ENCODE results near the gene ALDH1A2. TPM values are rescaled to one million over a fixed set of nuclear protein-coding genes. Genes with fewer than 3 reads are reported as not detected.
A peak's percentile ranks its signal among the peaks of the same experiment; 100 is the strongest.
"Not testable (repeated sequence)": the region's sequence is repeated elsewhere in the genome, so short reads cannot be mapped to it uniquely, and the experiment has no call there.

The ALDH1A2 gene
- polyA plus RNA-seq, 4 donors = 0.45 to 2.5 (median 0.97) TPM; not detected in 1

DNA sequence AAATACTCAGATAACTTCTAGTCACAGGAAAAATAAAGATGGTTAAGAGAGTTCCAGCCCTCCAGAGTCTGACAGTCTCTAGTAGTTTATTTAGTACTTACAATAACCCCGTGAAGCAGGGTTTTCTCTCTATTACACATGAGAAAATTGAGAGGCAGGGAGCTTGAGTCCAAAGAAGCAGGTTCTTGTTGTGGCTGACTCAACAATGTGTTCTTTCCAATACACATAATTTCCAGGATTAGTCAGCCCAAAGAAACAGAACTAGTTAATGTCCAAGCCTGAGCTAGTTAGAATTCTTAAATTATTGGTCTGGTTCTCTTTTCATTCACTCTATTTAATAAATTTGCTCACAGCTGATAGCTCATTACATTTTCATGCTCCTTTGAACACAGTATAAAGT, 49.9 kb downstream of the ALDH1A2 start:
- no peaks in the 10 kb centered on the region for H3K4me1 ChIP-seq (ENCODE audit: control insufficient read depth in 3 of 3, insufficient read depth in 2 of 3, low read depth in 1 of 3, low read length in 2 of 3)
- no peak overlapping the region for H3K27ac ChIP-seq (ENCODE audit: low read depth in 1 of 3, low read length in 2 of 3)
- no peaks in the 10 kb centered on the region for H3K9me3 ChIP-seq (ENCODE audit: control insufficient read depth in 2 of 2, insufficient read depth in 1 of 2, low read depth in 1 of 2, low read length in 1 of 2)
- FAIRE-seq = no peak
- 72 to 83% (median 82%) methylated on average over 1 of the region's 1 CpG for WGBS, 3 donors
- H3K27me3 ChIP-seq (ENCODE audit: control insufficient read depth in 3 of 3, insufficient read depth in 3 of 3, low read length in 3 of 3) = peaks cover 0 to 4% (median 0%) of the 10 kb centered on the region in 3 donors
- H3K4me3 ChIP-seq (ENCODE audit: low read depth in 1 of 3, low read length in 3 of 3) = no peak overlapping the region
- H3K36me3 ChIP-seq (ENCODE audit: control insufficient read depth in 3 of 3, insufficient read depth in 2 of 3, low read depth in 1 of 3, low read length in 3 of 3) = no peaks in the 10 kb centered on the region
- no peak for DNase-seq

DNA sequence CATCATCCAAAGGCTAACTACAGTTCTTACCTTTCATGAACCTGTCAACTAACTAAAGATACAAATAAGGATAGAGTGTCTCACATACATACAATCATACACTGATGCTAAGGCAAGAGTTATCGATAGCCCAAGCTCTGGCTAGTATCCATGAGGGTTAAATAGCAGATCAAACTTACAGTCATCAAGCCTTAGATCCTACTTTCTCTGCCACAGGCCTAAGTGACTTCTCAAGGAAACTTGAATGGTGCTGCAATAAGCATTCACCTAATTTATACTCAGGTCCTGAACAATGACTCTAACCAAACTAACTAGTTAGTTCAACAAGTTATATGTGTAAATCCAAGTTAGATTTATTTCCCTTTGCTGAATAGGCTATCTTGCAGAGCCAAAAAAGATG, 51.0 kb downstream of the ALDH1A2 start:
- H3K27ac ChIP-seq (ENCODE audit: low read depth in 1 of 3, low read length in 2 of 3) = no peak overlapping the region
- no peak for FAIRE-seq
- DNase-seq = no peak
- H3K27me3 ChIP-seq (ENCODE audit: control insufficient read depth in 3 of 3, insufficient read depth in 3 of 3, low read length in 3 of 3) = peaks cover 0 to 4% (median 0%) of the 10 kb centered on the region in 3 donors
- H3K4me1 ChIP-seq (ENCODE audit: control insufficient read depth in 3 of 3, insufficient read depth in 2 of 3, low read depth in 1 of 3, low read length in 2 of 3) = no peaks in the 10 kb centered on the region
- H3K4me3 ChIP-seq (ENCODE audit: low read depth in 1 of 3, low read length in 3 of 3) = no peak overlapping the region
- 86 to 98% (median 90%) methylated on average over 1 of the region's 1 CpG for WGBS, 3 donors
- H3K9me3 ChIP-seq (ENCODE audit: control insufficient read depth in 2 of 2, insufficient read depth in 1 of 2, low read depth in 1 of 2, low read length in 1 of 2) = no peaks in the 10 kb centered on the region
- no peaks in the 10 kb centered on the region for H3K36me3 ChIP-seq (ENCODE audit: control insufficient read depth in 3 of 3, insufficient read depth in 2 of 3, low read depth in 1 of 3, low read length in 3 of 3)

DNA sequence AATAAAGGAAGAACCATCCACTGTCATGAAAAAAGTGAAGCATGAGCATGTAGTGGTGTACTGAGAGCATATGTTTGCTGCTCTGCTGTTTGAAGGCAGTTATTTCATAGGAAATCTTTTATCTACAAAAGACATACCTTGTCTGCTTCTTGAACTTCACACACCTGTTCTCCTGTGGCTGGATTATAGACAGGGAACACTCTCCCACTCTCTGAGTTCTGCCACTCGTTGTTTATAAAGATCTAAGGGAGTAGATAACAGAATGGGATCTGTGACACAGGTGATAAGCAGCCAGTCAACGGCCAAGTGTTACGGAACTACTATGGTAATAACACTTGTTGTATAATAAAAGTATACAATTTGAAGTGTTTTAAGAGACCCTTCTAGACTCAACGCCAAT, 51.5 kb downstream of the ALDH1A2 start:
- peaks cover 0 to 4% (median 0%) of the 10 kb centered on the region in 3 donors for H3K27me3 ChIP-seq (ENCODE audit: control insufficient read depth in 3 of 3, insufficient read depth in 3 of 3, low read length in 3 of 3)
- no peak for DNase-seq
- FAIRE-seq = no peak
- H3K9me3 ChIP-seq (ENCODE audit: control insufficient read depth in 2 of 2, insufficient read depth in 1 of 2, low read depth in 1 of 2, low read length in 1 of 2) = no peaks in the 10 kb centered on the region
- WGBS, 3 donors = 16 to 44% (median 33%) methylated on average over 4 of the region's 4 CpGs
- H3K4me3 ChIP-seq (ENCODE audit: low read depth in 1 of 3, low read length in 3 of 3) = no peak overlapping the region
- H3K4me1 ChIP-seq (ENCODE audit: control insufficient read depth in 3 of 3, insufficient read depth in 2 of 3, low read depth in 1 of 3, low read length in 2 of 3) = no peaks in the 10 kb centered on the region
- no peak overlapping the region for H3K27ac ChIP-seq (ENCODE audit: low read depth in 1 of 3, low read length in 2 of 3)
- H3K36me3 ChIP-seq (ENCODE audit: control insufficient read depth in 3 of 3, insufficient read depth in 2 of 3, low read depth in 1 of 3, low read length in 3 of 3) = no peaks in the 10 kb centered on the region

DNA sequence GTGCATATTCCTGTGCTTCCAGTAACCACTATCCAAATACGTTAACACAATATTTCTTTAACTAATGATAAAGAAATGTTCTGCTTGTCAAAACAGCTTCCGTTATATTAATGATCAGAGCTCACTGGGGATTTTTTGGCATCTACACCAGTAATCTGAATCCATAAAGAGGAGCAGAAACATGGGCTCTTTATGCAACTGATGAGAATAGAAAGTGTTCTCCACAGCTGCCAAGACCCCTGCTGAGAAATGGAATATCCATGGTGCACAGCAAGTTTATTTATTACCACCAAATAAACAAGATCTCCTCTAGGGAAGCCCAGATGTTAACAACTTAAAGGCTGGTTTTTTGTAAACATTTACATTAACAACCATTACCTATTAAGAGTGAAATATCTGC, 54.5 kb downstream of the ALDH1A2 start:
- WGBS, 3 donors = 60 to 90% (median 76%) methylated on average over 2 of the region's 2 CpGs
- Histone ChIP-seq H3K27ac (ENCODE audit: low read depth in 1 of 3, low read length in 2 of 3) (no peak overlapping the region), H3K4me1 (ENCODE audit: control insufficient read depth in 3 of 3, insufficient read depth in 2 of 3, low read depth in 1 of 3, low read length in 2 of 3) (no peaks in the 10 kb centered on the region), H3K4me3 (ENCODE audit: low read depth in 1 of 3, low read length in 3 of 3) (no peak overlapping the region), H3K36me3 (ENCODE audit: control insufficient read depth in 3 of 3, insufficient read depth in 2 of 3, low read depth in 1 of 3, low read length in 3 of 3) (no peaks in the 10 kb centered on the region), H3K9me3 (ENCODE audit: control insufficient read depth in 2 of 2, insufficient read depth in 1 of 2, low read depth in 1 of 2, low read length in 1 of 2) (peaks cover 0 to 3% of the 10 kb centered on the region in 2 donors), H3K27me3 (ENCODE audit: control insufficient read depth in 3 of 3, insufficient read depth in 3 of 3, low read length in 3 of 3) (peaks cover 0 to 4% (median 0%) of the 10 kb centered on the region in 3 donors)
- FAIRE-seq (no peak), DNase-seq (no peak)

DNA sequence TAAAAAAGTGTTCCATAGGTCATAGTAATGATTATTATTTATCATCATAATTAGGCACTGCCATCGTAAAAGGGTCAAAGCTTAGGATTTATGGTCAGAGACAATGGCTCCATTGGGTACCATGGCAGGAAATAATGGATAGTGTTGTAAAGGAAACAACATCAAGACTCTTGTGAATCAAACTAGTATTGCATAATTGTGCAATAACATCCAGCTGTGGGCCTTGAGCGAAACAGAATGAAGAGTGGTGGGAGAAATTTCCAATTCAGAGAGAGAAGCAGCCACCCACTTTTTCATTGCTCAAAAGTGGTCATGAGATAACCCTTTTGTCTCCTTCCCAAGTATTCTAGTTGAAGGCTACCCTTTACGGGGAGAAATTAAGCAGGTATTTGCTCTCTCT, 61.7 kb downstream of the ALDH1A2 start:
- Histone ChIP-seq H3K9me3 (ENCODE audit: control insufficient read depth in 2 of 2, insufficient read depth in 1 of 2, low read depth in 1 of 2, low read length in 1 of 2) (peaks cover 0 to 3% of the 10 kb centered on the region in 2 donors), H3K4me1 (ENCODE audit: control insufficient read depth in 3 of 3, insufficient read depth in 2 of 3, low read depth in 1 of 3, low read length in 2 of 3) (no peaks in the 10 kb centered on the region), H3K27me3 (ENCODE audit: control insufficient read depth in 3 of 3, insufficient read depth in 3 of 3, low read length in 3 of 3) (no peaks in the 10 kb centered on the region), H3K4me3 (ENCODE audit: low read depth in 1 of 3, low read length in 3 of 3) (no peak overlapping the region), H3K27ac (ENCODE audit: low read depth in 1 of 3, low read length in 2 of 3) (no peak overlapping the region), H3K36me3 (ENCODE audit: control insufficient read depth in 3 of 3, insufficient read depth in 2 of 3, low read depth in 1 of 3, low read length in 3 of 3) (no peaks in the 10 kb centered on the region)
- DNase-seq (peak in 1 of 2 donors; percentile 28), FAIRE-seq (no peak)
- WGBS, 3 donors = 62 to 77% (median 67%) methylated on average over 3 of the region's 3 CpGs

DNA sequence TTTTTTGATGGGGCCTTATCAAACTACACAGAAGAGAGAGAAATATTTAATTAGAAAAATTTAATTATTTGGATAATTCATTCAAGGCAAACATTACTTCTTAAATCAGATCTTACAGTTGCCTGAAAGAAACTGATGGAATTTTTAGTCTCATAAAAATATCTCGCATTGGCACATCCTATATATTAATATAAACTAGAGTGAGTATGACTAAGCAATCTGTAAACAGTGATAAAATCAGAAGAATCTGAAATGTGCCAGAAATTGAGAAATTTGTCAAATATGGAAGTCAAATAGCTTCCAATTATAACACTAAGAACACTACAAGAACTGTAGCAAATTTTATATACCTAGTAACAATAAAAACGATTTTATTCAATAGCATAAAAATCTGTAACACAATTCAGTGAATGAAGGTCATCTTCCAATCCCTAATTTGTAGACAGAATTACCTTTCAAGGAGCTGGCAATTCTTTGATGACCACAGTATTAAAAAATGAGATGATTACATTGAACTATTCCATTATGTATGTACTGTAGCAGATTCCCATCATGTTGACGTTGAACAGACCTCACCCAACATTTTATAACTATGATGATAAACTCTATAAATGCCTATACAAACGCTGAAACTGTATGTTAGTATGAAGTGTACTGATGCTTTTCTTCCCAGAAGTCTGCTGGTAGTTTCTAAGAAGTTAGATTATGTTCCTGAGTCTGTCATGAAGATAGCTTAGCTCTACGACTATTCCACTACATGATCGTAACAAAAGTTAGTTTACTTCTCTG, 63.0 kb downstream of the ALDH1A2 start:
- peaks cover 0 to 3% of the 10 kb centered on the region in 2 donors for H3K9me3 ChIP-seq (ENCODE audit: control insufficient read depth in 2 of 2, insufficient read depth in 1 of 2, low read depth in 1 of 2, low read length in 1 of 2)
- DNase-seq (no peak), FAIRE-seq (no peak)
- H3K36me3 ChIP-seq (ENCODE audit: control insufficient read depth in 3 of 3, insufficient read depth in 2 of 3, low read depth in 1 of 3, low read length in 3 of 3) = no peaks in the 10 kb centered on the region
- no peaks in the 10 kb centered on the region for H3K4me1 ChIP-seq (ENCODE audit: control insufficient read depth in 3 of 3, insufficient read depth in 2 of 3, low read depth in 1 of 3, low read length in 2 of 3)
- no peak overlapping the region for H3K27ac ChIP-seq (ENCODE audit: low read depth in 1 of 3, low read length in 2 of 3)
- 56 to 70% (median 58%) methylated on average over 6 of the region's 6 CpGs for WGBS, 3 donors
- no peaks in the 10 kb centered on the region for H3K27me3 ChIP-seq (ENCODE audit: control insufficient read depth in 3 of 3, insufficient read depth in 3 of 3, low read length in 3 of 3)
- H3K4me3 ChIP-seq (ENCODE audit: low read depth in 1 of 3, low read length in 3 of 3) = no peak overlapping the region

DNA sequence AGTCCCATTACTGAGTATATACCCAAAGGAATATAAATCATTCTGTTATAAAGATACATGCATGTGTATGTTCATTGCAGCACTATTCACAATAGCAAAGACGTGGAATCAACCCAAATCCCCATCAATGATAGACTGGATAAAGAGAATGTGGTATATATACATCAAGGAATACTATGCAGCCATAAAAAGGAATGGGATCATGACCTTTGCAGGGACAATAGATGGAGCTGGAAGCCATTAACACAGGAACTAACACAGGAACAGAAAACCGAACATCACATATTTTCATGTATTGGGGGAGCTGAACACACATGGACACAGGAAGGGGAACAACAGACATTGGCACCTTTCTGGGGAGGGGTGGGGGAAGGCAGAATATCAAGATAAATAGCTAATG, 65.8 kb downstream of the ALDH1A2 start:
- not testable (repeated sequence) for FAIRE-seq; H3K4me1 ChIP-seq (ENCODE audit: control insufficient read depth in 3 of 3, insufficient read depth in 2 of 3, low read depth in 1 of 3, low read length in 2 of 3); DNase-seq; H3K27ac ChIP-seq (ENCODE audit: low read depth in 1 of 3, low read length in 2 of 3); H3K9me3 ChIP-seq (ENCODE audit: control insufficient read depth in 2 of 2, insufficient read depth in 1 of 2, low read depth in 1 of 2, low read length in 1 of 2); H3K27me3 ChIP-seq (ENCODE audit: control insufficient read depth in 3 of 3, insufficient read depth in 3 of 3, low read length in 3 of 3); H3K4me3 ChIP-seq (ENCODE audit: low read depth in 1 of 3, low read length in 3 of 3); H3K36me3 ChIP-seq (ENCODE audit: control insufficient read depth in 3 of 3, insufficient read depth in 2 of 3, low read depth in 1 of 3, low read length in 3 of 3)
- WGBS, 3 donors = 74 to 80% (median 75%) methylated on average over 2 of the region's 2 CpGs

DNA sequence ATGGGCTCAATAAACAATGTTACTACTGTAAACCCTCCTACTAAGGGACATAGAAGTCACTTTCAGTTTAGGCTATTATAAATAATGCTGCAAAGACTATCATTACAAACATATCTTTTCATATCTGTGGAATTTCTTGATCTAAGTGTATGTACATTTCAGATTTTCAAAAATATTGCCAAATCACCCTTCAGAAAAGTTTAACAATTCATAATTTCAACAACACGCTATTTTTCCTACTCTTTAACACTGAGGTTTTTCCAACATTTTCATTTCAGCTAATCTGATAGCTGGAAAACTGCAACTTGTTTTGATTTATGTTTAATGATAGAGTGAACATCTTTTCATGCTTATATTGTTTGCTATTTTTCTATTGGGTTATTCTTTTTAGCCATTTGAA, 69.0 kb downstream of the ALDH1A2 start:
- Histone ChIP-seq H3K27ac (ENCODE audit: low read depth in 1 of 3, low read length in 2 of 3) (no peak overlapping the region), H3K4me3 (ENCODE audit: low read depth in 1 of 3, low read length in 3 of 3) (no peak overlapping the region), H3K27me3 (ENCODE audit: control insufficient read depth in 3 of 3, insufficient read depth in 3 of 3, low read length in 3 of 3) (peaks cover 0 to 3% (median 0%) of the 10 kb centered on the region in 3 donors), H3K36me3 (ENCODE audit: control insufficient read depth in 3 of 3, insufficient read depth in 2 of 3, low read depth in 1 of 3, low read length in 3 of 3) (no peaks in the 10 kb centered on the region), H3K9me3 (ENCODE audit: control insufficient read depth in 2 of 2, insufficient read depth in 1 of 2, low read depth in 1 of 2, low read length in 1 of 2) (no peaks in the 10 kb centered on the region), H3K4me1 (ENCODE audit: control insufficient read depth in 3 of 3, insufficient read depth in 2 of 3, low read depth in 1 of 3, low read length in 2 of 3) (no peaks in the 10 kb centered on the region)
- 95 to 100% (median 96%) methylated on average over 1 of the region's 1 CpG for WGBS, 3 donors
- no peak for FAIRE-seq
- DNase-seq = no peak
